GM19025 (cell line): ENCODE results near the gene CD226.
"Not testable (repeated sequence)": the region's sequence is repeated elsewhere in the genome, so short reads cannot be mapped to it uniquely, and the experiment has no call there.

Experiments used
- ATAC-seq: cut with Tn5 transposase; IDR thresholded peaks from one replicate; pipeline ENCODE4 v1.9.1; 2021; ENCODE audit warnings: mild to moderate bottlenecking, low read depth, moderate library complexity; ENCODE audit not compliant: unreplicated experiment

The CD226 gene

GRCh38 chr18:69834980-69835379 lies 112.7 kb downstream of the CD226 start:
- ATAC-seq: not testable (repeated sequence)

GRCh38 chr18:69830189-69830588 lies 117.5 kb downstream of the CD226 start:
- ATAC-seq: no peak

DNA sequence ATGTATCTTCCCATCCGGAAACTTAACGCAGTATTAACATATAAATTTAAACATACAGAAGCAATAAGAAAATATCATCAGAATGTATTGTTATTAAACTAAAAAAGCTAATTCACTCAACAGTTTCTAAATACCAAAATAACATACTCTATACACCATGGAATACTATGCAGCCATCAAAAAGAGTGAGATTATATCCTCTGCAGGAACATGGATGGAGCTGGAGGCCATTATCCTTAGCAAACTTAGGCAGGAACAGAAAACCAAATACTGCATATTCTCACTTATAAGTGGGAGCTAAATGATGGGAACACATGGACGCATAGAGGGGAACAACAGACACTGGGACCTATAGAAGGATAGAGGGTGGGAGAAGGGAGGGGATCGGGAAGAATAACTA lies 127.1 kb downstream of the CD226 start:
- ATAC-seq: no peak

- ATAC-seq: no peak
Observed at GRCh38 chr18:69819460-69819859, 128.2 kb downstream of the CD226 start.

DNA sequence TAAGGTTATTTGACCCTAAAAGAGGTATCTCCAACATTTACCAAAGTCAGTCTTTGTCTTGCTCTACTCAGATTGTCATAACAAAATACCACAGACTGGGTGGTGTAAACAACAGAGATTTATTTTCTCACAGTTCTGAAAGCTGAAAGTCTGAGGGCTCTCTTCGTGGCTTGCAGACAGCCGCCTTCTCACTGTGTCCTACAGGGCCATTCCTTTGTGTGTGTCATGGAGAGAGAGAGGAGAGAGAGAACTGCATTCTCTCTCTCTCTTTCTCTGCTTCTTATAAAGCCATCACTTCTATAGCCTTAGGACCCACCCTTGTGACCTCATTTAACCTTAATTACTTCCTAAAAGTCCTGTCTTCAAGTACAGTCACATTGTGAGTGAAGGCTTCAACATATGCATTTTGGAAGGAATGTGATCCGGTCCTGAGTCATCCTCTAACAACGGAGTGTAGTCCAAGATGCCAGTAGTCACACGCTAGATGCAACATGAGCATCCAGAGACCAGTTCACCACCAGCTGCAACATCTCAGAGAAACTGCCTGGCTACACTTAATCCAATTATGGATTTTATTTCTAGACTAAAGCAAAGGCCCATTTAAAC lies 130.2 kb downstream of the CD226 start:
- no peak for ATAC-seq

- ATAC-seq: no peak
Observed at GRCh38 chr18:69814861-69815385, 132.8 kb downstream of the CD226 start.

DNA sequence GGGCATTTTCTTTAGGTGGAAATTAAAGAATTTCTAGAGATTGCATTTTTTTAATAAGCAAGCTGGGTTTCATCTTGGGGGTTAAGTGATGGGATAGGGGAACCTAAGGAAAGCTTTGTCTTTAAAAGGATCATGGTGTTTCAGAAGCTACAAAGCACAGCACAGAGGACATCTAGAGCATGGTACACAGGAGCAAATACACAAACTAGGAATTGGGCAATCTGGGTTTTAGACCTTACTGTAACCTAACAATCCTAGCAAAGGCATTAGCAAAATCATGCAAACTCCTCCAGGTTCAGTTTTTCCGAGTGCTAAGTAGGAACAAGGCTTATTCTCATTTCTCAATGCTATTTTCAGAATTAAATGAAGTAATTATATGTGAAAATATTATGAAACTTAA lies 134.1 kb downstream of the CD226 start:
- ATAC-seq: no peak

DNA sequence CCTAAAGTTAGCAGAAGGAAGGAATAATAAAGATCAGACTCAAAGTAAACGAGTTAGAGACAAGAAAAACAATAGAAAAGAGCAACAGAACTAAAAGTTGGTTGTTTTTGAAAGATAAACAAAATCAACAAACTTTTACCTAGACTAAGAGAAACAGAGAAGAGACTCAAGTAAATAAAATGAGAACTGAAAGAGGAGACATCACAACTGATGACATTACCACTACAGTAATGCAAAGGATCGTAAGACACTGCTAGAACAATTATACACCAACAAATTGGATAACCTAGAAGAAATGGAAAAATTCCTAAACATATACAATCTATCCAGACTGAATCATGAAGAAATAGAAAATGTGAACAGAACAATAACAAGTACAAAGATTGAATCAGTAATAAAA lies 139.3 kb downstream of the CD226 start:
- ATAC-seq: no peak

DNA sequence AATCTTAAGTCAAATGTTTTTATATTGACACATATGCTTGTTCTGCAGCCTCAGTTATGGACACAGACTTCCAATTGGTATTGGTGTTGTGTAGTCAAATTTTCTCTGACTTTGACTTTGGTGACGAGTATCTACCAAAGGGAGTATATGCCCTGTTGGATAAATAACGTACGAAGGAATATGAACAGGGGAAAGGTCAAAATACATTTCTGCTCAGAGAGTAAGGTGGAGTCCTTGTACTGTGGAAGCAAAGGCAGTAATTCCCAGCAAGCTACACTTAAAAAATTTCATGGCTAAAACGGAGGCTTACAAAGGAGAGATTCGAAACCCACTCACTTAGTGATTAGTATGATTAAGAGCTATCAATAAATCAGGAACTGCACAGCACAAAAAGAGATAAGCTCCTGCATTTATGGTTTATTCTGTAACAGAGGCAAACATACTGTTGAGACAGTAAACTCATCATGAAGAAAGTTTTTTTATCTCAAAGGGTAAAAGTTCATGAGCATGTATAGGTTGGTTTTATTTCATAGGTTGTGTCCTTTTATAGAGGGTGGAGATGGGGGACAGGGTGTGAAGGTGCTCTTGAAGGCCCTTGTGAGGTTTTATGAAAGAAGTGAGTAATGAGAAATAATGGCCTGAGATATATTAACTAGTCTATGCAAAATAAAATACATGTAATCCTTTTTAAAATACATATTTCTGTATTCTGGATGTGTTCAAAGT lies 142.7 kb downstream of the CD226 start:
- ATAC-seq: no peak
